COLO668 (cell line): ENCODE data around the gene PTK7.

ENCODE experiments used
- DNase-seq: peaks from one replicate; lab custom pipeline; 2025; ENCODE audit not compliant: unreplicated experiment; lab: John Stamatoyannopoulos, UW

Gene PTK7

GRCh38 chr6:43143235-43144128 is 67.4 kb downstream of the PTK7 start:
- peak; percentile 73 for DNase-seq

GRCh38 chr6:43144879-43145278 is 68.8 kb downstream of the PTK7 start:
- no peak for DNase-seq

GRCh38 chr6:43146261-43146660 is 70.1 kb downstream of the PTK7 start:
- no peak for DNase-seq

- no peak for DNase-seq
Observed at GRCh38 chr6:43146709-43147688, 70.9 kb downstream of the PTK7 start.

- DNase-seq, result no peak
Observed at GRCh38 chr6:43147691-43148477, 71.8 kb downstream of the PTK7 start.

- DNase-seq, result no peak
Observed at GRCh38 chr6:43149265-43149664, 73.2 kb downstream of the PTK7 start.

- DNase-seq, result no peak
Observed at GRCh38 chr6:43150051-43150751, 74.1 kb downstream of the PTK7 start.

- no peak for DNase-seq
Observed at GRCh38 chr6:43159599-43159998, 83.5 kb downstream of the PTK7 start.

GRCh38 chr6:43163899-43164298 is 87.8 kb downstream of the PTK7 start:
- DNase-seq, result no peak

GRCh38 chr6:43170417-43170930 is 94.4 kb downstream of the PTK7 start:
- peak; percentile 51 for DNase-seq

- DNase-seq, result peak; percentile 95
Observed at GRCh38 chr6:43170931-43171706, 95.0 kb downstream of the PTK7 start, which contains the start of gene SRF. Gene SRF, plus strand, starts transcription at chr6:43171269. Its CDS starts 388 bp downstream, at chr6:43171657.

- DNase-seq, result peak; percentile 37
Observed at GRCh38 chr6:43171707-43172103, 95.6 kb downstream of the PTK7 start.

- DNase-seq, result peak; percentile 37
Observed at GRCh38 chr6:43172104-43173007, 96.2 kb downstream of the PTK7 start.

GRCh38 chr6:43173591-43174262 is 97.6 kb downstream of the PTK7 start:
- no peak for DNase-seq

GRCh38 chr6:43174263-43175112 is 98.4 kb downstream of the PTK7 start:
- DNase-seq, result peak; percentile 89

GRCh38 chr6:43175676-43176422 is 99.7 kb downstream of the PTK7 start:
- DNase-seq, result no peak
